CD4-positive, alpha-beta T cell treated with Interleukin-12 subunit alpha and Interleukin-12 subunit beta, for 1 hour (primary cell): ENCODE results near the gene UBL7.

Experiments
- DNase-seq: peaks from one replicate; pipeline ENCODE4 v3.0.0-alpha.2; 2020

Gene UBL7

DNA sequence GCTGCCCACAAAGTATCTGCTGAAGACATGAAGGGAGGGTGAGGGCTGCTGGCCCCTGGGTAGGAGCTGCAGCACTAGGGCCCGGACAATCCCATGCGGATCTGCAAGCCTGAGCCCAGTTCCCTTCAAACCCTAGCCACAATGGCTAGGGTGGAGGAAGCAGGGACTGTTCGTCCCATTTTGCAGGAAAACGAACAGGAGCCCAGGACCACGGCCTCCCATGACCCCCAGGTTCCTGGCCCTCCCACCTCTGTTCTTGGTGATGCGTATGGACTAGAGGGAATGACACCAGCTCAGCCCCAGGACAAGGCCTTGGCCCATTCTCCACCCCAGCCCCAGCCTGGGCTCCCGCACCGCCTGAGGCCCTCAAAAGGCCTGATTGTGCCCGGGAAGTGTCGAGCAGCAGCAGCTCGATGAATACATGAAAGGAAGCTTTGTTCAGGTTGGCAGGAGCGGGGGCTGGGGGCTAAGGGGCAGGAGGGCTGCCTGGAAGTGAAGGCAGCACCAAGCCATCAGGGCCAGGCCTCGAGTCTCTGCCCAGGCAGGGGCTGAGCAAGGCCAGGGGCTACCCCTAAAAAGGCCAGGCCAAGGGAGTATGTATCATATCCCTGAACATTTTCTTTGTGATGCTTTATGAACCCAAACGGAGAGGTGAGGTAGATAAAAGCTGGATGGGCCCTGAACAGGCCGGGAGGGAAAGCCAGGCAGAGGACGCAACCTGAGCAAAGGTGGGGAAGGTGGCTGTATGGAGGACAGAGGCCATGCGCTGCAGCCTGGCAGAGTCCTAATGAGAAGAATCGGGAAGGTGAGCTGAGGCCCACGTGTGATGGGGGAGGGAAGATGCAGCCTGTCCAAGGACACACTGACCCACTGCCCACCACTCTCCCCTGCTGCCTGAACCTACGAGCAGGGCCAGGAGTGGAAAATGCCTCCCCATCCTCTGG, 39.4 kb downstream of the UBL7 start:
- no peak for DNase-seq

DNA sequence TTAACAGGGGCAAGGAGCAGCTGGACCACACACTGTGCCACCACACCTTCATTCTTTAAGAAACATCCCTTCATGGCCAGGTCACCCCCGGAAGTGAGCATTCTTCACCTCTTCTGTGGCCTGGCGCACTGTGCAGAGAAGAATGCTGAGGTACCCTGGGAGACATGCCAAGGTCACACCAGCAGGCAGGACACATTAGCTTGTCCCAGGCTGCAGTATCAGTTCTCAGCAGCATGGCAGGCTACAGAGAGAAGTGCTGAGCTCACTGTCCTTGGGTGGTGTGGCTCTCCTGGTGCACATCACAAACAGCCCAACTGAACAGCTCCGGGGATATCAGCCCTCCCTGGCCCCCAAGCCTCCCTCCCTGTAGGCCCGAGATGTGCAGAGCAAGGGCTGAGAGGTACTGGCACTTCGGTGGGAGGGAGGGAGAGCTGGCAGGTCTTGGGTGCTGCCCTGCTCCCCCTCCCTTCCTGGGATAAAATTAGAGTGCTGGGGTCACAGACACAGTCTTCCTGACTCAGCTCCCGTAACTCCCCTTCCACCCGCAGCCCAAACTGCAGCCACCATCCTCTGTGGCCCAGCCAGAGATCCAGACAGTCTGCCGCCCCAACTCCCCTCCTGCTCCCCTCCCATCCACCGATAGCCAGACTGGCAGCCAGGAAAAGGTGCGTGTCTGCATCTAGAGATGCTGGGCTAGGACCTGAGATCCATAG, 40.6 kb downstream of the UBL7 start:
- DNase-seq, result no peak

DNA sequence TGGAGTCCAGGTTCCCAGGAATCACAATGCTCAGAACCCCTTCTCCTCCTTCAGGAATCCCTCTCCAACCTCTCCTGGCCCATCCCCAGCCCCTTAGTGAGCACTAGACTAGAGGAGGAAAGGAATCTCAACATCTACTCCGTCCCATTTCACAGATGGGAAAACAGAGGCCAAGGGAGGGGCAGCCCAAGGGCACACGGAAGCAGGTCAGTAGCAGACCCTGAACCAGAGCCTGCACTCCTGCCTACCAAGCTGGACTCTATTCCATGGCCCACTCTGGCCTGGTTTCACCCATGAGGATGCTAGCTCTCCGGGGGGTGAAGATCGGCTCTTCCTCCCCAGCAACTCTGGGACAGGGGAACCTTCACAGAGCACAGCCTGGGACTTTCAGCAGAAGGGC, 41.5 kb downstream of the UBL7 start:
- no peak for DNase-seq

DNA sequence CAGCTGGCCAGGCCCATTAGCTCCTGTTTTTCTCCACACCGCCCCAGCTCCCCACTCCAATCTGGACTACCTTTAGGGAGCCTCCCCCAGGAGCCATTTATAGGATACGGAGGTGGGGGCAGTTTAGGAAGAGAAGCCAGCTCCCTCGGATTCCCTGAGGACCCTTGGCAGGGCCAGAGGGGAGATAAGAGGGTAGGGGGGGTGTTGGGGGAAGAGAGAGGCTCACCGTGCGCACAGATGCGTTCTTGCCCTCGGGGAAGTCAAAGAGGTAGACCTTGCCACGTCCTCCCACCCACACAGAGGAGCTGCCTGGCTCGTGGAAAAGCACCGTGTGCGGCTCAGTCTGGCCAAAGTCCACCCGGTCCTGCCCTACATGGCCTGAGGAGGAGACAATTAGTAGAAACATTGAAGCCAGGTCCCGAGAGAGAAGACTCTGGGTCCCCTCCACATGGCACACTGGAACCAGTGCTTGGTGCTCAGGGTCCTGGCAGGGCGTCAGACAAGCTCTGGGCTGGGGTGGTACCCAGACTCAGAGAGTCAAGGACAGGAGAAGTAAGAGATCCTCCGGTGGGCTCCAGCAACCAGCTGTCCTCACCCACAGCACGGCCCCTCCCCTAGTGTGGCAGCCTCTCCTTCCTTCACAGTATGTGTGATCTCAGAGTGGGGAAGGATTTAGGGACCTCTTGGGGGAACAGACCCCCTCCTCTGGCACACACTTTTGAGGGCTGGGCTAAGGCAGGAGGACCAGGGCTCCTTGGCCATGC, 42.2 kb downstream of the UBL7 start:
- no peak for DNase-seq

DNA sequence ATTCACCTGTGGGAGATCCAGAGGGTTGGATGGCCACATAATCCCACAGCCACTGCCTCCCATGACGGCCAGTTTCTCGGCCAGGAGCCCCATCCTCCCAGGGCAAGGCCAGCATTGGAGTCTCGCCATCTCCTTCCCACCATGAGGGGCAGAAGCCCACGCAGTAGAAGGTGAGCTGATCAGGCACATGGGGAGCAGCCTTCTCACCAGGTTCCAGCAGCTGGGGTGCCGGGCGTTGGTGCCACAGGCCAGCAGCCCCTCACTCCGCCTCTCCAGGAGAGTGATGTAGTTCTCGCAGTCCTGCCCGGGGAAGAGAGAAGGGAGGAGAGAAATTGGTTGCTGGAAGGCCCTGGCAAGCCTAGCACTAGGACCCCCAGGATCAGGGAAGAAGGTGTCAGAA, 43.3 kb downstream of the UBL7 start:
- no peak for DNase-seq

DNA sequence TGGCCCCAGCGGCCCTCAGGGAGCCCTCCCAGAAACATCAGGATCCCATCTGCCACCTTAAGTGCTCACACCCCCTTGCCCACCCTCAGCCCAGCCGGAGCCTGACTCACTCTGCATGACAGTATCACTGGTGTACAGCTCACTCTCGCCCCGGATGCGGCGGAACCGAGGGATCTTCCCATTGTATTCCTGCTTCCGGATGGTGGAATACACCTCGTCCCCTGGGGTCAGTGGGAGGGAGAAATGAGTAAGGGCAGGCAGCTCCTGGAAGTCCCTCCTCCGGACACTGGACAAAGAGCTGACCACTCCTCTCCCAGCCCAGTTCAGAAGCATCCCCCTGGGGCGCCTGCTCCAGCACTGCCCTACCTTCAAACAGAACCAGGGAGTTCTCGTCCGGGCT, 43.7 kb downstream of the UBL7 start:
- no peak for DNase-seq

DNA sequence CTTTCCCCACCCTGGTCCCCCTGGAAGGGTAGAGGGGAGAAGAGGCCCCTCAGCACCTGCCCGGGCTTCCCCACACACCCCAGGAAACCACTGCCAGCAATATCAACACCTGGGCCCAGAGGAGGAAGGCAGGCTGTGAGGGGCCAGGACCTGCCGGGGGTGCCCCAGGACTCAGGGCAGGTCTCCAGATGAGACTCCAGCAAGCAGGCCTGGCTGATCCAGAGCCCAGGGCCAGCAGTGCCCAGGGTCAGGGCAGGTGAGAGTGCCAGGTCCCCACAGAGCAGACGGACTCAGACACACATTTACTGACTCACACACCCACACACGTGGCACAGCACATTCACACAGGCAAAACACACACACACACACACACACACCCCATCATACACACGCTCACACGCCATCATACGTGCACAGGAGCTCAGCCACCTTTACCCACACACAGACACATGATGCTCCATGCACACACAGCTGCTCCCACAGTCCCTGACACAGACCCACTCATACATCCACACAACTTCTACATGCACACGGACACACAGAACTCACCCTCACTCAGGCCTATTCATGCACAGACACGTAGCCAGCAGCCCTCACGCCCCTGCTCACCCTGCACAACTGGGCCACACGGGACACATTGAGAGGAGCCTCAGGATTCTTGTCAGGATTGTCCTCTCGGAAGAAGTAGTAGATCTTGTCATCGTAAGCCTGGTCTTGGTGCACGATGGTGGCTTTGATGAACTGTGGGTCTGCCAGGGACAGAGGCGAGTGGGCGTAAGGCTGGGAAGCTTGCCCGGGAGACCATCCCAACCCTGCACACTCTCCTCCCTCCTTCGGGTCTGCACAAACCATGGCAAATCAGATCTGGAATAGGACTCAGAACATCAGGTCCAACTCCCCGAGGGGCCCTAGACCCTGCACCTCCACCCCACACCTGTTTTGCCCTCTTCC, 44.7 kb downstream of the UBL7 start:
- no peak for DNase-seq

DNA sequence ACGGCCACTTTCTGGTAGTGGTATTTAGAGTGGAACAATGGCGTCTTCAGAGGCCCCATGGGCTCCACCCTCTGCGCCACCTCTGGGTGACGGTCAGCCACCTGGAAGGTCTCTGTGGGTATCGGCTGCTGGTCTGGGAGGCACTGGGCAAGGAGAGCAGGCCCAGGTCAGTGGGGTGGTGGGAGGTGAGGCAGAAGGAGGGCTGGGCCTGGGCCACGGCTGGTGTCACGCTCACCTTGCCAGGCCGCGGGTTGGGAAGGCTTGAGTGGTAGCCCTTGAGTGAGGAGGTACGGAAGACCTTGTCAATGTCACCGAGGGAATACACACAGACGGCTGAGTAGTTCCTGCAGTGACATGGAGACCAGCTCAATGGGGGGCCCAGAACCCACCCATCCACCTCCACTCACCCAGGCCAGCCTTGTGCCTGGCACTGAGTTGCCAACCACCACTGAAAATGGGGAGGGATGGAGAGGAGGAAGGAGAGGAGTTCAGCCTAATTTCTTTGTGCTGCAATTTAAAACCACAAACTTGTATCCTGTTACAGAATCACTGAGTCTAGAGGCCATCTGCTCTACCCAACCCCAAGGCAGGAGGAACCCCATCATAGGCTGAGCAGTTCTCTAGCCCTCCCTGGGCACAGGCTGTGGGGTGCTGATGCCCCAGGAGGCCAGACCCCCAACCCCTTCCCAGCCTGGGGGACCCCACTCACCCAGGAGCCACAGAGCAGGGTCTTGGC, 46.2 kb downstream of the UBL7 start:
- no peak for DNase-seq

DNA sequence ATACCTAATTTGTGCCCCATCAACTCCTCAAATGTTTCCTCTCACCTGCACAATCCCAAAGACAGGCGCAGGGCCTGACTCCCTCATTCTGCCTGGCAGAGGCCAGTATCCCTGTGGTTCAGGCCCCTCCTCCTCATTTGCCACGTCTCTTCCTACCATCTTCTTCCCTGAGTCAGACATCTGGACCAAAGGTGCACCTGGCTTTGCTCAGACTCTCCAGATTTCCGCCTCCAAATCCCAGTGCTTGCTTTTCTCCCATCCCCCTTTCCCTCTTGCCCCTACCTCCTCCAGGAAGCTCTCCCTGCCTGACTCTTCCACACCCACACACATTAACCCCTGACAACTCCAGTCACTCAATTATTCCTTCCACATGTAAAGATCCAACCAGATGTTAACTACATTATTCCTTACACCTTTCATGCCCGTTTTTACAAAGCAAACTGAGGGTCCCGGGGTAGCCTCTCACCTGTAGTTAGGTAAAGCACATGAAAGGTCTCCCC, 46.8 kb downstream of the UBL7 start:
- DNase-seq, result no peak

DNA sequence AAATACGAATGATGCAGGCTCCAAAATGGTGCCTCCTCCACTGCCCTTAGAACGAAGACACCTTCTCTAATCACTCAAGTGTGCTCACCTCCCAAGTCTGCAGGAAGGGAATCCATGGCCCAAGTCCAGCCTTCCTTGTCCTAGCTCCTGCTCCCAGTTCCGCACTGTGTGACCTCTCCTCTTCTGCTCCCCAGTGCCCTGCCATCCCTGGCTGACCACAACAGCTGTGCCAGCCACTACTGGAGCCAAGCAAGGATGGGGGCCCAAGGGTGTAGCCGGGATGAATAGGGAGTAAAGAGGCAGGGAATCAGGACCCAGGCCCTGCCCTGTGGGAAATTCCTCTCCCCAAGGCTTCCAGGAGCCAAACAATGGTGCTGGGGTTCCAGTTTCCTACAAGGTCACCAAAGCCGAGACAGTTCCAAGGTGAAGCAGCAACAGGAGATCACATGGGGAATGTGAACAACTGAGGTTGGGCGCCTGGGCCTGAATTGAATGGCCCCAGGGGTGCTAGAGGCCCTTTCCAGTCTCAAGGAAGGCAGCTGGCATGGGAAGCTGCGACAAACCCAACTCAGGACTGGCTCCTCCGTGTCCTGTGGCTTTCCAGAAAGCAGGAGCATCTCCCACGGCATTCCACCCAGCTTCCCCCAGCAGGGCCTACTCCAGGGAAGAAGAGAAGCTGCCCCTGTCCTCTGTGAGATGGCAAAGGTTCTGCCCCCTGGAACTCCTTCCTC, 47.4 kb downstream of the UBL7 start:
- DNase-seq, result no peak

DNA sequence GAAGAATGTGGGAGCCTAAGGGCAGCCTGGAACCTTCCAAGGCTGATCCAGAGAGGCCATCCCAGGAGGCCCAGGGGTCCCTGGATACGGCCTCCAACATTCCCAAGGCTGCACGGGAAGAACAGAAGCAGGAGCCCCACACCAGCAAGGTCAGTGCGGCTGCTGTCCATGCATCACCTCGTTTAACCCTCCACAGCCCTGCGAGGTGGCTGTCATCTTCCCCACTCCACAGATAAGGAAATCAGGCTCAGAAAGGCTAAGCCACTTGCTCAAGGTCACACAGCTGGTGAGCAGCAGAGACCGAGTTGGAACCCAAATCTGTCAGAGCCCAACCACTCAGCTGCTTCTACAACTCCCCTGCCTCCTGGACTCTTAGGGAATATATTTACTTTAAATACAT, 48.8 kb downstream of the UBL7 start:
- DNase-seq, result no peak

DNA sequence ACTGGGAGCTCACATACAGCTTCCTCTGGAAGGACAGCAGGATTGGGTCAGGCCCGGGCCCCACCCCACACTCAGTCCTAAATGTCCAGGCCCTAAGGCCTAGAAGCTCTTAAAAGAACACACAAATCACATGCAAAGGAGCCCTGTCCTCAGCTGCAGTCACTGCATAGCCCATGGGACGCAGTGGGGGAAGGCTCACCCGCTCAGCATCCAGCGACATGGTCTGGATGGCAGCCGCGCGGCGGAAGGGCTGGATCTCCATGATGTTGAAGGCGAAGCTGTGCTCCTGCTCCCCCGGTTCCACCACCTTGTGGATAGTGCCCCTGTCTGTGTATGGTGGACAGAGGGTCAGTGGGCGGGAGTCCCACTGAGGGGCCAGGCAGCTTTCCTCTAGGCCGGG, 49.3 kb downstream of the UBL7 start:
- DNase-seq, result no peak

DNA sequence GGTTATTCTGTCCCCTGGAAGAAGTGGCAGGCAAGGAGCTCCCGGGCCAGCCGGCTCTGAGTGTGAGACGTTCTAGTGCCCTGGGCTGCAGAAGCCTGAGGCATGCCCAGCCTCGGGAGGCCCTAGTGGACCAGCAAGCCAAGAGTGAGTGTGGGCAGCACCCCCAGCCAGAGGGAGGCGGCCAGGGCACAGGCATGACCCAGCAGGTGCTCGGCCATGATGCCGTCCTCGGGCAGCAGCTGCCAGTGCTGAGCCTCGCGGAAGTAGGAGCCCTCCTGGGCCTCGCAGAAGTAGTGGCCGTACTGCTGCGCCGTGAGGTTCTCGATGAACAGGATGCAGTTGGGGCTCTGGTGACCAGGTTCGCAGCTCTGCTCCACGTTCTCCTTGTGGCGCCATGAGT, 50.5 kb downstream of the UBL7 start:
- DNase-seq, result no peak

DNA sequence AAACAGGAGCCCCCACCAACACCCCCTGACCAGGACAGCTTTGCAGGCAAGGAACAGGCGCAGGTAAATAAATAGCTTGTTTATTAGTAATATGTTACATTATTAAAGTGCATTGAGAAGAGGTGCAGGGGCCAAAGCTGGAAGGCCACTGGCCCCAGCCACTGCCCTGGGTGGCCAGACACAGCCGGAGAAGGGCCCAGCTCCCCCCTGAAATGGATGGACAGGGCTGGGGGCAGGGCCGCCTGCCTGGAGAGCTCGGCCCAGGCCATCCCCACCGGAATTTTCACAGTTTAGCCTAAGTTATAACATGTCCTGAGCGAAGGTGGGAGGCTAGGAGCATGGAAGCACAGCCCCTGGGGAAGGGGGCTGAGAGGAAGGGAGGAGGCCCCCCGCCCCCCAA, 51.7 kb downstream of the UBL7 start:
- DNase-seq, result no peak

DNA sequence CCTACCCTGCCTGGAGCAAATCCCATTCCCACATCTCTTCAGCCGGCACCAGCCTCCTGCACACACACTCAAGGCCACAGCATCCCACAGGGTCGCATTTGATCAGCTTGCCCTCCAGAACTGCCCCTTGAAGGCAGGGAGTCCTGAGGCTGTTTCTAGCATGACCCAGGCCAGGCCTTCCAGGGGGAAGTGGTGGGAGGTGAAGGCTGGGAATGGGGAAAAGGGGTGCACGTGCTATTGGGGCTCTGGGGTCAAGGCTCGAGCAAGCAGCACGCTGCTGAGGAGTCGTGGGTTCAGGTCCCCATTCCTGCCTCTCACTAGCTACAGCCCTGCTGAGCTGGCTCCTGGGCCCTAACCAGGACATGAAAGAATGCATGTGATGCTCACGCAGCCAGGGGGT, 52.1 kb downstream of the UBL7 start:
- DNase-seq, result no peak

DNA sequence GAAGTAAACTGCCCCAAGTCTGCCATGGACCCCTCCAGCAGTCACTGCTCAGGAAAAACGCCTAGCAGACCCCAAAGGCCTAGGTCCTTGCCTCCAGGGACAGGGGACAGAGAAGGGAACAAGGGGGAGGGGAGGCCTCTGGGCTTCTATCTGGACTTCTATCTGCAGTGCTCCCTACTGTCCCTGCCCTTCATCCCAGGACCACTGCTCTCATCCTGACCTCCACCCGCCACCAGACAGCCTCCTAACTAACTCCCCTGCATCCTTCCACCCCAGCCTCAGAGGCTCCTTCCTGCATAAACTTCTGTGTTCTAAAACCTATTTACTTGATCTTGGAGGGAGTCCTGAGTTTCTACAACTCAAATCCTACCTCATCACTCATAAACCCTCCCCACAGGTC, 52.6 kb downstream of the UBL7 start:
- no peak for DNase-seq

DNA sequence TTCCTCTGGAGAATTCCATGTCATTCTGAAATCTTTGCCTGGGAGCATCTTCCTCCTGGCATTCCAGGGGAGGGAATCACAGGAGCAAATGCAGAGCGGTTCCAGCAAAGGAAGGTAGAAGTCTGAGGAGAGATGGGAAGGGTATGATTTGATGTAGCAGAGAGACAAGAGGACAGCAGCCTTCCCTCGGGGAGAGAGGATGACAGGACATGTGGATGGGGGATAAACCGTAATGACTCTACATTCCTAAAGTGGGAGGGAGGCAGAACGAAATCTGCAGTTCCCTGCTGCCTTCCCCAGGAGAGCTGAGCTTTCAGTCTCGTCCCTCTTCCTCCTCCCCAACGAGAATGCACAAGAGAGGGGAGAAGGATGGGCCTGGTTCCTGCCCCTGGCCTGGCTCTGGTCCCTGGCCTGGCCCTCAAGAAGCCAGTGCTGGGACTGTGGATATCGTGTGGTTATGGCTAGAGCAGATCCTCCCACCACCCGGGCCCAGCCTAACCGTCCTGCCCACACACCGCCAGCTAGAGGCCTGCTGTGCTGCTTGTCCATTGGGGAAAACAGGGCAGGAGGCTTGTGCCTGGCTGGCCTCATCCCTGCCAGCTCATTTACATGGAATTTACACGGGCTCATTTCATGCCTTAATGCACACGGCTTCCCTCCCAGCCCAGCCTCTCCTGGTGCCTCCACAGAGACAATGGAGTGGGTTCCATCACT, 53.8 kb downstream of the UBL7 start:
- DNase-seq, result no peak

DNA sequence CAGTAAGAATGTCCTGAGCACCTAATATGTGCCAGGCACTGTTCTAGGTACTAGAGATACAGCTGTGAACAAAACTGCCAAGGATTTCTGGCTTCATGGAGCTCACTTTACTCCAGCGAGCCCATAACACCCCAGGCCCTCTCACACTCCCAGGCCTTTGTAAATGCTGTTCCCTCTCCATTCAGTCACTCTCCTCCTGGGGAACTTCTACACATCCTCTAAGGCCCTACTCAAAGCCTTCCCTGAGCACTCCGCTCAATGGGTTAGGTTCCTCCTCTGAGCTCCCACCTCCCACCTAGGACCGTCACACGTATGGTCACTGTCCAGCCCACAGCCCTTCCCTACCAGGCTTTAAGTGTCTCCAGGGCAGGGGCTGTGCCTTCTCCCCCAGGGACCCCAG, 54.4 kb downstream of the UBL7 start:
- DNase-seq, result no peak

DNA sequence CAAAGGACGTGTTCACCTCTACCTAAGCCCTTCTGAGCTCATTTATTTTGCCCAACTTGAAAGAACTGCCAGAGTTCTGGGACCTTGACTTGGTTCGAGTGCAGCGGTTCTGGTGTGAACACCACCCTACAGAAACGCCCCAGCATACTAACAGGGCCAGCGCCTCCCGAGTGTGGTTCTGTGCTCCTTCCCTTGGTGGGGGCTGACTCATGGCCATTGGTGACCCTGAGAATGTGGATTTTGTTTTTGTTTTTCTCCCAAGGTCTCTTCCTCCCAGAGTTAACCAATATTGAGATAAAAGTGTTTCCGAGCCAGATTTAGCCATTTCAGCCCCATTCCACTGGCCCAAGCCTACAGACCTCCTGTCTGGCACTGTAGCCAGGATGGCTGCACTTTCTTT, 55.1 kb downstream of the UBL7 start:
- no peak for DNase-seq

DNA sequence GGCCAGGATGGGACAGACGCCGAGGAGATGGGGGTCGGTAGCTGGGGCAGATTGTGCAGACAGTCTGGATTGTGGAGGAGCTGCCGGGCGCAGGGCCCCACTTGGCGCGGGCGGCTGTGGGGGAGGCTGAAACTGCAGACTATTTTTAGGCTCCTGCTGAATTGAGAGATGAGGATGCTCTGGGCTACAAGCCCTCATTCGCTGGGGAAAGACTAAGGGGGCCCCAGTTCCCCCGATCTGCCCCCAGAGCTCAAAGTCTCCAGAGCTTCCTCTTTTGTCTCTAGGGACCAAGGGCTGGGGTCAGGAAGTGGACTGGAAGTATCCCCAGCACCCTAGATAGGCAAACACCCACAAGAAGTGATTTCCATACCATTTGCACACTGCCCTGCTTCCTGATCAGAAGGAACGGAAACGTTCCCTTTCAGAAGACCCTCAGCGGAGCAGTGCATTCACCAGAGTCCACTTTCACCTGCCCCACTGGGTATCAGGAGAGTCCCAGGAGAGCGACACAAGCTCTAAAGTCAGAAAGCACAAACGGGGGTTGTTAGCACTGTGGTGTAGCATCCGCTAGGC, 56.9 kb downstream of the UBL7 start:
- no peak for DNase-seq
